H1 (cell line): Measurements from ENCODE around the gene ZNF846. TPM values are rescaled to one million over a fixed set of nuclear protein-coding genes. Genes with fewer than 3 reads are reported as not detected.

Source experiments
- CTCF ChIA-PET: fragments of 300-600 bp; sonication (Branson Sonifier 250); formaldehyde crosslinking; loops from one replicate; lab custom pipeline; 2021; ENCODE audit not compliant: partially characterized antibody; lab: Charles Lee
- POLR2A ChIA-PET: fragments of 300-600 bp; sonication (Branson Sonifier 250); formaldehyde crosslinking; loops from one replicate; lab custom pipeline; 2021; ENCODE audit warnings: inconsistent platforms; ENCODE audit not compliant: partially characterized antibody; lab: Charles Lee
- DNase-seq, 2 experiments: peaks; one replicate each; pipeline versions ENCODE4 v3.0.0 to v3.0.0-alpha.2; 2010 to 2022; ENCODE audit warnings: low spot score in 2 of 2, low read depth in 1 of 2, mixed read lengths in 1 of 2
- FAIRE-seq: peaks from 2 replicates; lab custom pipeline; 2011; peaks lifted over from hg19 to GRCh38; lab: Jason Lieb, UNC
- H2AFZ ChIP-seq: 2 replicates; pipeline ENCODE4 v1.8.1; 2012; ENCODE audit warnings: low read length, inconsistent platforms
- H2AK5ac ChIP-seq: 2 replicates; pipeline ENCODE4 v1.6.1; 2013; ENCODE audit warnings: low read depth, low read length
- H2BK120ac ChIP-seq: replicated peaks from 2 replicates; pipeline ENCODE3; 2013; ENCODE audit warnings: low read depth, low read length, inconsistent platforms
- H2BK12ac ChIP-seq: 2 replicates; pipeline ENCODE4 v1.6.1; 2013; ENCODE audit warnings: low read depth, low read length
- H2BK15ac ChIP-seq: 2 replicates; pipeline ENCODE4 v1.6.1; 2013; ENCODE audit warnings: low read length
- H2BK20ac ChIP-seq: 2 replicates; pipeline ENCODE4 v1.6.1; 2013; ENCODE audit warnings: low read length
- H2BK5ac ChIP-seq: 2 replicates; pipeline ENCODE4 v1.6.1; 2013; ENCODE audit warnings: low read depth, low read length
- H3K14ac ChIP-seq: 2 replicates; pipeline ENCODE4 v1.6.1; 2013; ENCODE audit warnings: inconsistent platforms; ENCODE audit not compliant: insufficient read length
- H3K18ac ChIP-seq: 2 replicates; pipeline ENCODE4 v1.6.1; 2013; ENCODE audit warnings: low read length; ENCODE audit errors: extremely low read depth
- H3K23ac ChIP-seq: 2 replicates; pipeline ENCODE4 v1.6.1; 2013; ENCODE audit warnings: inconsistent platforms; ENCODE audit not compliant: insufficient read length
- H3K23me2 ChIP-seq: 2 replicates; pipeline ENCODE4 v1.6.1; 2013; ENCODE audit warnings: low read depth, low read length
- H3K27ac ChIP-seq: 2 replicates; pipeline ENCODE4 v1.6.1; 2011; ENCODE audit warnings: low read depth, low read length, inconsistent platforms
- H3K27me3 ChIP-seq, 4 experiments: replicated peaks in 1 of 4; 1 replicate in 1 of 4; 2 replicates in 3 of 4; pipeline versions ENCODE4 v1.6.1 to v1.8.1; 2011 to 2013; ENCODE audit warnings: low read length in 3 of 4, mild to moderate bottlenecking in 3 of 4, inconsistent platforms in 2 of 4, mixed read lengths in 2 of 4, moderate library complexity in 1 of 4; ENCODE audit not compliant: control insufficient read depth in 3 of 4, insufficient read depth in 3 of 4; ENCODE audit errors: extremely low read depth in 1 of 4
- H3K36me3 ChIP-seq, 4 experiments: 2 replicates each; pipeline versions ENCODE4 v1.6.1 to v1.8.1; 2011 to 2013; ENCODE audit warnings: mild to moderate bottlenecking in 4 of 4, low read length in 3 of 4, moderate library complexity in 2 of 4, control low read depth in 1 of 4, inconsistent platforms in 1 of 4; ENCODE audit not compliant: insufficient read depth in 4 of 4, control insufficient read depth in 2 of 4
- H3K4ac ChIP-seq: replicated peaks from 2 replicates; pipeline ENCODE3; 2013; ENCODE audit warnings: low read length, low read depth, mixed read lengths, inconsistent platforms; ENCODE audit not compliant: insufficient read length
- H3K4me1 ChIP-seq, 4 experiments: replicated peaks in 1 of 4; 1 replicate in 1 of 4; 2 replicates in 3 of 4; pipeline versions ENCODE4 v1.6.1 to v1.8.1; 2011 to 2013; ENCODE audit warnings: low read length in 3 of 4, inconsistent platforms in 2 of 4, mixed read lengths in 1 of 4; ENCODE audit not compliant: insufficient read depth in 4 of 4, control insufficient read depth in 3 of 4
- H3K4me2 ChIP-seq, 2 experiments: 2 replicates each; pipeline versions ENCODE4 v1.6.1 to v1.8.1; 2011 to 2013; ENCODE audit warnings: low read depth in 2 of 2, low read length in 2 of 2, control low read depth in 1 of 2, inconsistent platforms in 1 of 2, mild to moderate bottlenecking in 1 of 2; ENCODE audit not compliant: insufficient read depth in 1 of 2
- H3K4me3 ChIP-seq, 4 experiments: fragments of 200-600, 300-600 bp in 1 of 4; sonication (generic), shearing (Covaris generic), sonication (Bioruptor Twin) in 1 of 4; 2 replicates each; pipeline versions ENCODE4 v1.5.1 to v1.8.1; 2011 to 2016; ENCODE audit warnings: low read length in 4 of 4, low read depth in 3 of 4, control low read depth in 2 of 4, inconsistent platforms in 2 of 4, mild to moderate bottlenecking in 2 of 4, mixed read lengths in 1 of 4, moderate library complexity in 1 of 4; ENCODE audit not compliant: insufficient read depth in 2 of 4; ENCODE audit errors: extremely low read depth in 1 of 4
- H3K56ac ChIP-seq: replicated peaks from 2 replicates; pipeline ENCODE3; 2013; ENCODE audit warnings: low read depth, mild to moderate bottlenecking, mixed read lengths, low read length, inconsistent platforms; ENCODE audit not compliant: insufficient read length
- H3K79me1 ChIP-seq: 2 replicates; pipeline ENCODE4 v1.6.1; 2013; ENCODE audit warnings: low read depth, low read length, control low read depth
- H3K79me2 ChIP-seq, 2 experiments: 2 replicates each; pipeline versions ENCODE4 v1.6.1 to v1.8.1; 2012 to 2013; ENCODE audit warnings: low read length in 2 of 2, mild to moderate bottlenecking in 2 of 2, inconsistent platforms in 1 of 2; ENCODE audit not compliant: insufficient read depth in 2 of 2, control insufficient read depth in 1 of 2
- H3K9ac ChIP-seq, 4 experiments: replicated peaks in 1 of 4; 1 replicate in 1 of 4; 2 replicates in 3 of 4; pipeline versions ENCODE4 v1.6.1 to v1.8.1; 2011 to 2013; ENCODE audit warnings: low read depth in 3 of 4, low read length in 3 of 4, control low read depth in 2 of 4, mild to moderate bottlenecking in 2 of 4, moderate library complexity in 2 of 4, inconsistent platforms in 1 of 4; ENCODE audit errors: extremely low read depth in 1 of 4
- H3K9me3 ChIP-seq, 2 experiments: 2 replicates each; pipeline versions ENCODE4 v1.6.1 to v1.8.1; 2012 to 2013; ENCODE audit warnings: mild to moderate bottlenecking in 2 of 2, moderate library complexity in 2 of 2, control low read depth in 1 of 2, inconsistent platforms in 1 of 2, low read depth in 1 of 2, low read length in 1 of 2, mixed read lengths in 1 of 2; ENCODE audit not compliant: insufficient read depth in 2 of 2
- H4K20me1 ChIP-seq, 2 experiments: replicated peaks in 1 of 2; 2 replicates each; pipeline versions ENCODE3 to v1.8.1; 2011 to 2013; ENCODE audit warnings: inconsistent platforms in 2 of 2, low read length in 2 of 2, mild to moderate bottlenecking in 1 of 2; ENCODE audit not compliant: insufficient read depth in 2 of 2, control insufficient read depth in 1 of 2
- H4K5ac ChIP-seq: 2 replicates; pipeline ENCODE4 v1.6.1; 2013; ENCODE audit warnings: low read length, low read depth, mixed read lengths, inconsistent platforms; ENCODE audit not compliant: insufficient read length
- H4K8ac ChIP-seq: 2 replicates; pipeline ENCODE4 v1.8.0; 2013; ENCODE audit warnings: mild to moderate bottlenecking, moderate library complexity, low read length, inconsistent platforms; ENCODE audit not compliant: insufficient read depth; ENCODE audit errors: extremely low read depth
- H4K91ac ChIP-seq: replicated peaks from 2 replicates; pipeline ENCODE3; 2013; ENCODE audit warnings: low read length, mixed read lengths, inconsistent platforms; ENCODE audit not compliant: insufficient read length
- ATF2 ChIP-seq: IDR thresholded peaks from 2 replicates; pipeline ENCODE4 v1.6.1; 2012; ENCODE audit warnings: low read length, inconsistent platforms
- BACH1 ChIP-seq: IDR thresholded peaks from 2 replicates; pipeline ENCODE4 v1.6.1; 2012; ENCODE audit warnings: low read length, improper control_type of control experiment
- CEBPB ChIP-seq: IDR thresholded peaks from 2 replicates; pipeline ENCODE4 v1.6.1; 2012; ENCODE audit warnings: low read depth, low read length
- CTBP2 ChIP-seq: IDR thresholded peaks from 2 replicates; pipeline ENCODE4 v1.7.0; 2011; ENCODE audit warnings: borderline replicate concordance, mild to moderate bottlenecking, moderate library complexity, mixed read lengths, low read length; ENCODE audit not compliant: insufficient read depth, insufficient read length
- EZH2 ChIP-seq: fragments of 200-600 bp; sonication (generic); IDR thresholded peaks from 2 replicates; pipeline ENCODE4 v1.7.1; 2012; ENCODE audit warnings: low read depth, mild to moderate bottlenecking, moderate library complexity, low read length, inconsistent platforms; ENCODE audit not compliant: severe bottlenecking
- FOSL1 ChIP-seq: IDR thresholded peaks from 2 replicates; pipeline ENCODE4 v1.6.1; 2011; ENCODE audit warnings: mild to moderate bottlenecking, low read depth, low read length, moderate library complexity; ENCODE audit not compliant: insufficient read depth
- JUN ChIP-seq: IDR thresholded peaks from 2 replicates; pipeline ENCODE4 v1.6.1; 2011; ENCODE audit warnings: low read depth, mild to moderate bottlenecking, improper control_type of control experiment, low read length
- MAFK ChIP-seq: IDR thresholded peaks from 2 replicates; pipeline ENCODE4 v1.6.1; 2012; ENCODE audit warnings: low read depth, mild to moderate bottlenecking, improper control_type of control experiment, low read length
- RAD21 ChIP-seq, 2 experiments: IDR thresholded peaks in 1 of 2; conservative IDR thresholded peaks in 1 of 2; 2 replicates each; pipeline ENCODE4 v1.6.1; 2011; ENCODE audit warnings: low read depth in 2 of 2, low read length in 2 of 2, improper control_type of control experiment in 1 of 2, inconsistent platforms in 1 of 2, mild to moderate bottlenecking in 1 of 2, moderate library complexity in 1 of 2
- SIN3A ChIP-seq, 2 experiments: IDR thresholded peaks in 1 of 2; conservative IDR thresholded peaks in 1 of 2; 2 replicates each; pipeline ENCODE4 v1.6.1; 2011 to 2012; ENCODE audit warnings: low read length in 2 of 2, improper control_type of control experiment in 1 of 2, low read depth in 1 of 2, mild to moderate bottlenecking in 1 of 2
- SP2 ChIP-seq: IDR thresholded peaks from 2 replicates; pipeline ENCODE4 v1.6.1; 2012; ENCODE audit warnings: mild to moderate bottlenecking, low read length, inconsistent platforms
- YY1 ChIP-seq: IDR thresholded peaks from 2 replicates; pipeline ENCODE4 v1.6.1; 2011; ENCODE audit warnings: low read depth, mild to moderate bottlenecking, low read length
- WGBS, 2 experiments: shearing (Covaris generic) in 1 of 2; methylation state at CpG; one replicate each; pipeline versions ENCODE4 v1.1.6 to v1.1.7; 2013 to 2015; ENCODE audit warnings: low lambda C conversion rate in 2 of 2, mixed read lengths in 2 of 2, inconsistent platforms in 1 of 2, low coverage in 1 of 2, missing lambda C conversion rate in 1 of 2; ENCODE audit not compliant: insufficient replicate concordance in 2 of 2, insufficient coverage in 1 of 2, insufficient read length in 1 of 2; ENCODE audit errors: extremely low coverage in 1 of 2, missing lambda C conversion rate in 1 of 2; 5-methylcytosine and 5-hydroxymethylcytosine counted together
- polyA plus RNA-seq, 7 experiments: library from polyadenylated mRNA; depleted of rRNA in 3 of 7; stranded (reverse) in 5 of 7; unstranded in 2 of 7; fragments of >200 nt in 5 of 7; fragments of 200-250 nt in 2 of 7; gene quantifications; 1 replicate in 5 of 7; 2 replicates in 1 of 7; 4 replicates in 1 of 7; pipeline versions ENCODE4 v1.2.1 to v1.2.3, GENCODE V29; 2011 to 2013; ENCODE audit warnings: missing spikeins in 2 of 7, mixed read lengths in 2 of 7
- total RNA-seq: library from RNA; stranded (reverse); fragmentation: NEBNext Ultra II Directional; extraction: Animal tissue kit (Norgen Biotek cat#: 25700); gene quantifications from 2 replicates; pipeline ENCODE4 v1.2.1, GENCODE V29; 2021

Gene ZNF846
- total and polyA plus RNA-seq, 2 of the 8 experiments (the other 6 are each of a cell fraction or from before 2014, with no cell fraction given) = 4.5 to 9.0 TPM

GRCh38 chr19:9801976-9802375 lies 33.4 kb upstream of the ZNF846 start:
- Histone ChIP-seq H3K27ac (no peak overlapping the region), H3K18ac (no peak overlapping the region), H2BK12ac (no peak overlapping the region), H3K4ac (no peak overlapping the region), H3K4me3 (no peak overlapping the region), H2BK20ac (no peak overlapping the region), H3K56ac (no peak overlapping the region), H3K27me3 (no peaks in the 10 kb centered on the region), H3K9ac (no peak overlapping the region), H4K5ac (no peak overlapping the region), H2BK120ac (no peak overlapping the region), H2BK15ac (no peak overlapping the region), H4K20me1 (no peaks in the 10 kb centered on the region), H3K23ac (no peak overlapping the region), H4K91ac (no peak overlapping the region), H3K4me2 (no peak overlapping the region), H3K79me1 (no peaks in the 10 kb centered on the region), H3K4me1 (no peaks in the 10 kb centered on the region), H4K8ac (no peak overlapping the region), H3K36me3 (peaks cover 0 to 3% (median 0%) of the 10 kb centered on the region in 4 experiments; a peak in 1 of 8 replicates), H2AK5ac (no peak overlapping the region), H2BK5ac (no peak overlapping the region), H2AFZ (no peak overlapping the region), H3K14ac (no peak overlapping the region), H3K9me3 (no peaks in the 10 kb centered on the region), H3K79me2 (no peaks in the 10 kb centered on the region), H3K23me2 (no peaks in the 10 kb centered on the region)
- no peak for DNase-seq
- CTCF ChIA-PET = interaction anchor here (0.7 kb wide), 1 partner anchor 1117 kb away, joined by 5 read pairs; no protein-coding TSS in a partner anchor
- POLR2A ChIA-PET = no interaction called here
- 92% methylated on average over 9 of the region's 10 CpGs; no CpG with 5 or more reads in 1 of the 2 experiments for WGBS, 2 experiments
- FAIRE-seq = no peak
- no peak for TF ChIP-seq RAD21 (IDR thresholded peaks at IDR 0.05 in 1 of 2, conservative IDR thresholded peaks at IDR 0.05 in 1 of 2; ENCODE audit: low read depth in 2 of 2, low read length in 2 of 2)
- TF ChIP-seq CTBP2 = no peak
- no peak for TF ChIP-seq MAFK
- no peak for TF ChIP-seq YY1
- no peak for TF ChIP-seq FOSL1
- no peak for TF ChIP-seq EZH2
- TF ChIP-seq CEBPB = no peak
- TF ChIP-seq ATF2 = no peak
- TF ChIP-seq JUN = no peak
- no peak for TF ChIP-seq SP2
- TF ChIP-seq SIN3A (conservative IDR thresholded peaks at IDR 0.05 in 1 of 2, IDR thresholded peaks at IDR 0.05 in 1 of 2; ENCODE audit: low read depth in 1 of 2, low read length in 2 of 2) = no peak
- no peak for TF ChIP-seq BACH1
